H1 (cell line): ENCODE measurements around the gene TXNRD2. TPM values are rescaled to one million over a fixed set of nuclear protein-coding genes. Genes with fewer than 3 reads are reported as not detected.

ENCODE experiments used
- ZNF274 ChIP-seq: IDR thresholded peaks from 2 replicates; pipeline ENCODE4 v1.7.0; 2012; ENCODE audit warnings: low read length, borderline replicate concordance; ENCODE audit errors: extremely low read depth
- polyA plus RNA-seq, 7 experiments: library from polyadenylated mRNA; depleted of rRNA in 3 of 7; stranded (reverse) in 5 of 7; unstranded in 2 of 7; fragments of >200 nt in 5 of 7; fragments of 200-250 nt in 2 of 7; gene quantifications; 1 replicate in 5 of 7; 2 replicates in 1 of 7; 4 replicates in 1 of 7; pipeline versions ENCODE4 v1.2.1 to v1.2.3, GENCODE V29; 2011 to 2013; ENCODE audit warnings: missing spikeins in 2 of 7, mixed read lengths in 2 of 7
- total RNA-seq: library from RNA; stranded (reverse); fragmentation: NEBNext Ultra II Directional; extraction: Animal tissue kit (Norgen Biotek cat#: 25700); gene quantifications from 2 replicates; pipeline ENCODE4 v1.2.1, GENCODE V29; 2021
- TF ChIP-seq, protein P1 (sequence below), 3 experiments: IDR thresholded peaks; 1 replicate in 2 of 3; 2 replicates in 1 of 3; pipeline versions ENCODE4 v1.5.1 to v1.6.1; 2011; ENCODE audit warnings: low read length in 3 of 3, mild to moderate bottlenecking in 3 of 3, inconsistent platforms in 2 of 3, low read depth in 1 of 3, moderate library complexity in 1 of 3; ENCODE audit not compliant: insufficient read depth in 1 of 3; ENCODE audit errors: control extremely low read depth in 1 of 3

TXNRD2 gene
- total and polyA plus RNA-seq, 2 of the 8 experiments (the other 6 are each of a cell fraction or from before 2014, with no cell fraction given): 14.8 to 21.9 TPM

DNA sequence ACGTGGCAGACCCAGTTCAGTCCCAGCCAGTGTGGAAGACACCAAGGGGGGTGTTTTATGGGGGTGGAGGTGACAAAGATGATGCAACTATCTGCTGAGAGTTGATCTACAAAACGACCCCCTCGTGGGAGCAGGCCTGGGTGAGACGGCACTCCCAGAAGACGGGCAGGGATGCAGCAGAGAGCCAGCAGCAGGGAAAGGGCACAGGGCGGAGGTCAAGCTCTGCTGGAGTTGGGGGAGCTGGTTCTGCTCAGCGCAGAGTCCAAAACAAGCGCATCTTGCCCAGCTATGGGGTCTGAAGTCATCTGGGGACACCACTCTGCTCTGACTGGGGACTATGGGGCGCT, 90.9 kb downstream of the TXNRD2 start (continued):
- TF ChIP-seq, protein P1, sequence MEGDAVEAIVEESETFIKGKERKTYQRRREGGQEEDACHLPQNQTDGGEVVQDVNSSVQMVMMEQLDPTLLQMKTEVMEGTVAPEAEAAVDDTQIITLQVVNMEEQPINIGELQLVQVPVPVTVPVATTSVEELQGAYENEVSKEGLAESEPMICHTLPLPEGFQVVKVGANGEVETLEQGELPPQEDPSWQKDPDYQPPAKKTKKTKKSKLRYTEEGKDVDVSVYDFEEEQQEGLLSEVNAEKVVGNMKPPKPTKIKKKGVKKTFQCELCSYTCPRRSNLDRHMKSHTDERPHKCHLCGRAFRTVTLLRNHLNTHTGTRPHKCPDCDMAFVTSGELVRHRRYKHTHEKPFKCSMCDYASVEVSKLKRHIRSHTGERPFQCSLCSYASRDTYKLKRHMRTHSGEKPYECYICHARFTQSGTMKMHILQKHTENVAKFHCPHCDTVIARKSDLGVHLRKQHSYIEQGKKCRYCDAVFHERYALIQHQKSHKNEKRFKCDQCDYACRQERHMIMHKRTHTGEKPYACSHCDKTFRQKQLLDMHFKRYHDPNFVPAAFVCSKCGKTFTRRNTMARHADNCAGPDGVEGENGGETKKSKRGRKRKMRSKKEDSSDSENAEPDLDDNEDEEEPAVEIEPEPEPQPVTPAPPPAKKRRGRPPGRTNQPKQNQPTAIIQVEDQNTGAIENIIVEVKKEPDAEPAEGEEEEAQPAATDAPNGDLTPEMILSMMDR (IDR thresholded peaks at IDR 0.05; ENCODE audit: control extremely low read depth in 1 of 3, insufficient read depth in 1 of 3, low read depth in 1 of 3, low read length in 3 of 3): no peak
- no peak for TF ChIP-seq ZNF274
- TF ChIP-seq, all 59 proteins: peak for 0
